Trophoblast cell (in vitro differentiated cells and primary cell): ENCODE measurements around the gene THYN1.

ENCODE experiments used
- DNase-seq, 2 donors: peaks; one replicate each; pipeline ENCODE4 v3.0.0-alpha.2; 2016
- H2AFZ ChIP-seq: 2 replicates; pipeline ENCODE4 v1.6.1; 2013; ENCODE audit warnings: low read length, moderate library complexity, mild to moderate bottlenecking; ENCODE audit not compliant: insufficient read depth, poor library complexity
- H2AK5ac ChIP-seq: 2 replicates; pipeline ENCODE4 v1.6.1; 2013; ENCODE audit warnings: mild to moderate bottlenecking, low read length
- H2BK120ac ChIP-seq: 2 replicates; pipeline ENCODE4 v1.6.1; 2013; ENCODE audit warnings: low read length, mild to moderate bottlenecking, moderate library complexity; ENCODE audit not compliant: insufficient read depth, poor library complexity
- H2BK12ac ChIP-seq: 2 replicates; pipeline ENCODE4 v1.6.1; 2013; ENCODE audit warnings: mild to moderate bottlenecking, low read length, moderate library complexity
- H2BK5ac ChIP-seq: 2 replicates; pipeline ENCODE4 v1.6.1; 2013; ENCODE audit warnings: low read length, low read depth, moderate library complexity, mild to moderate bottlenecking; ENCODE audit not compliant: poor library complexity
- H3K14ac ChIP-seq: 2 replicates; pipeline ENCODE4 v1.6.1; 2013; ENCODE audit warnings: mild to moderate bottlenecking, low read length
- H3K18ac ChIP-seq: 2 replicates; pipeline ENCODE4 v1.6.1; 2013; ENCODE audit warnings: mild to moderate bottlenecking, low read length
- H3K23ac ChIP-seq: 2 replicates; pipeline ENCODE4 v1.6.1; 2013; ENCODE audit warnings: low read length
- H3K27ac ChIP-seq: 2 replicates; pipeline ENCODE4 v1.5.1; 2013; ENCODE audit warnings: low read depth, mild to moderate bottlenecking, inconsistent platforms, low read length, moderate library complexity
- H3K27me3 ChIP-seq: 2 replicates; pipeline ENCODE4 v1.6.1; 2013; ENCODE audit warnings: inconsistent platforms, mild to moderate bottlenecking, low read length, moderate library complexity; ENCODE audit not compliant: insufficient read depth
- H3K36me3 ChIP-seq, 2 experiments: 1 replicate in 1 of 2; 2 replicates in 1 of 2; pipeline ENCODE4 v1.6.1; 2013; ENCODE audit warnings: low read length in 2 of 2, mild to moderate bottlenecking in 2 of 2, moderate library complexity in 1 of 2; ENCODE audit not compliant: insufficient read depth in 2 of 2, control insufficient read depth in 1 of 2
- H3K4ac ChIP-seq: 2 replicates; pipeline ENCODE4 v1.6.1; 2013; ENCODE audit warnings: low read depth, mild to moderate bottlenecking, low read length, moderate library complexity
- H3K4me1 ChIP-seq, 2 experiments: 1 replicate in 1 of 2; 2 replicates in 1 of 2; pipeline ENCODE4 v1.6.1; 2013; ENCODE audit warnings: low read length in 2 of 2, mild to moderate bottlenecking in 2 of 2, moderate library complexity in 1 of 2; ENCODE audit not compliant: insufficient read depth in 2 of 2, control insufficient read depth in 1 of 2
- H3K4me2 ChIP-seq: 2 replicates; pipeline ENCODE4 v1.6.1; 2013; ENCODE audit warnings: inconsistent platforms, mild to moderate bottlenecking, low read length, moderate library complexity
- H3K4me3 ChIP-seq: 2 replicates; pipeline ENCODE4 v1.5.1; 2013; ENCODE audit warnings: mild to moderate bottlenecking, low read depth, low read length, inconsistent platforms
- H3K79me1 ChIP-seq: one replicate; pipeline ENCODE4 v1.6.1; 2013; ENCODE audit warnings: low read length
- H3K79me2 ChIP-seq: 2 replicates; pipeline ENCODE4 v1.6.1; 2013; ENCODE audit warnings: low read length, mild to moderate bottlenecking; ENCODE audit not compliant: control insufficient read depth, insufficient read depth, poor library complexity
- H3K9ac ChIP-seq: 2 replicates; pipeline ENCODE4 v1.6.1; 2013; ENCODE audit warnings: mild to moderate bottlenecking, low read length
- H3K9me3 ChIP-seq: 2 replicates; pipeline ENCODE4 v1.6.1; 2013; ENCODE audit warnings: low read depth, mild to moderate bottlenecking, control low read depth, inconsistent platforms, low read length; ENCODE audit not compliant: insufficient read depth
- H4K12ac ChIP-seq: 2 replicates; pipeline ENCODE4 v1.6.1; 2013; ENCODE audit warnings: low read depth, mild to moderate bottlenecking, low read length, moderate library complexity
- H4K8ac ChIP-seq: 2 replicates; pipeline ENCODE4 v1.6.1; 2013; ENCODE audit warnings: low read depth, mild to moderate bottlenecking, low read length, moderate library complexity
- H4K91ac ChIP-seq: one replicate; pipeline ENCODE4 v1.6.1; 2013; ENCODE audit warnings: low read depth, mild to moderate bottlenecking, low read length, moderate library complexity
- WGBS: extraction: QIAGEN DNeasy Blood & Tissue Kit; methylation state at CpG from one replicate; pipeline ENCODE4 v1.1.7; 2013; ENCODE audit warnings: missing lambda C conversion rate; ENCODE audit not compliant: insufficient read length, insufficient coverage; ENCODE audit errors: extremely low coverage; 5-methylcytosine and 5-hydroxymethylcytosine counted together

The THYN1 gene

DNA sequence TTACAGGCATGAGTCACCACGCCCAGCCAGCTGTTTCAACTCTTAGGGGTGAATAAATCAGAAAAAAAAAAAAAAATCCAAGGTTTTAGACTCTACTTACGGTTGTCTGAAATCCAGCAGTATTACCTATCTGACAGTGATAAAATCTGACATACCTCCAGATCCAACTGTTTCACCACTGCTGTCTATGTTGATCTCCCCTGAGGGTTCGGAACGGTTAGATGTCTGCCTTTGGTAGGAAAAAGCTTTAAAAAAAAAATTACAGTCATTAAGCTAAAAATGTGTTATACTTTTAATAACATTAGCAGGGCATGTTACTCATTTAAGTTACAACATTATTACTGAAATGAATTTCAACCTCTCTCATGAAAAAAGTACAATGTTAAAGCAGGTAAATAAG is 50.5 kb downstream of the THYN1 start:
- peak; percentile 81 to 95 for DNase-seq
- Histone ChIP-seq H3K4me3 (no peak overlapping the region), H2BK5ac (no peak overlapping the region), H3K36me3 (peaks cover 20 to 36% of the 10 kb centered on the region in 2 experiments), H3K4me2 (no peak overlapping the region), H3K9me3 (no peaks in the 10 kb centered on the region), H3K18ac (no peak overlapping the region), H4K8ac (no peak overlapping the region), H2AFZ (no peak overlapping the region), H3K79me2 (no peaks in the 10 kb centered on the region), H2BK120ac (no peak overlapping the region), H4K91ac (no peak overlapping the region), H3K23ac (no peak overlapping the region), H3K27me3 (no peaks in the 10 kb centered on the region), H3K9ac (no peak overlapping the region), H2AK5ac (no peak overlapping the region), H3K27ac (no peak overlapping the region), H4K12ac (no peak overlapping the region), H3K4me1 (no peaks in the 10 kb centered on the region), H3K14ac (no peak overlapping the region), H3K79me1 (no peaks in the 10 kb centered on the region), H3K4ac (no peak overlapping the region), H2BK12ac (no peak overlapping the region)
- no CpG with 5 or more reads among the region's 4 CpGs for WGBS

GRCh38 chr11:134200688-134201087 is 52.5 kb downstream of the THYN1 start:
- Histone ChIP-seq H3K23ac (no peak overlapping the region), H4K8ac (no peak overlapping the region), H3K27me3 (no peaks in the 10 kb centered on the region), H2AFZ (no peak overlapping the region), H3K9ac (no peak overlapping the region), H3K36me3 (peaks cover 16 to 28% of the 10 kb centered on the region in 2 experiments), H3K4ac (no peak overlapping the region), H2BK12ac (no peak overlapping the region), H2BK5ac (no peak overlapping the region), H3K27ac (no peak overlapping the region), H4K91ac (no peak overlapping the region), H4K12ac (no peak overlapping the region), H2AK5ac (no peak overlapping the region), H3K4me3 (no peak overlapping the region), H2BK120ac (no peak overlapping the region), H3K4me1 (no peaks in the 10 kb centered on the region), H3K9me3 (no peaks in the 10 kb centered on the region), H3K4me2 (no peak overlapping the region), H3K79me2 (no peaks in the 10 kb centered on the region), H3K14ac (no peak overlapping the region), H3K79me1 (no peaks in the 10 kb centered on the region), H3K18ac (no peak overlapping the region)
- no CpG with 5 or more reads among the region's 6 CpGs for WGBS
- DNase-seq: peak; percentile 16 to 80

GRCh38 chr11:134199531-134199930 is 53.6 kb downstream of the THYN1 start:
- H3K14ac ChIP-seq: no peak overlapping the region

More at GRCh38 chr11:134199531-134199930, 53.6 kb downstream of the THYN1 start:
- Histone ChIP-seq H2AFZ (no peak overlapping the region), H3K4me1 (no peaks in the 10 kb centered on the region), H3K4me3 (no peak overlapping the region), H3K27ac (no peak overlapping the region), H2BK12ac (no peak overlapping the region), H3K27me3 (no peaks in the 10 kb centered on the region), H3K9ac (no peak overlapping the region), H2AK5ac (no peak overlapping the region), H4K12ac (no peak overlapping the region), H3K9me3 (no peaks in the 10 kb centered on the region), H2BK5ac (no peak overlapping the region), H3K18ac (no peak overlapping the region), H4K91ac (no peak overlapping the region), H3K79me1 (no peaks in the 10 kb centered on the region), H3K79me2 (no peaks in the 10 kb centered on the region), H2BK120ac (no peak overlapping the region), H3K36me3 (peaks cover 15 to 26% of the 10 kb centered on the region in 2 experiments), H3K4me2 (no peak overlapping the region), H3K4ac (no peak overlapping the region), H3K23ac (no peak overlapping the region), H4K8ac (no peak overlapping the region)
- WGBS: no CpG with 5 or more reads among the region's 9 CpGs
- DNase-seq: peak; percentile 57 to 88
